ENCODE measurements around the gene CYTH2. TPM values are rescaled to one million over a fixed set of nuclear protein-coding genes. Genes with fewer than 3 reads are reported as not detected.

CYTH2 gene
- total RNA-seq, 1 experiment from 2014 or later: 145 TPM

DNA sequence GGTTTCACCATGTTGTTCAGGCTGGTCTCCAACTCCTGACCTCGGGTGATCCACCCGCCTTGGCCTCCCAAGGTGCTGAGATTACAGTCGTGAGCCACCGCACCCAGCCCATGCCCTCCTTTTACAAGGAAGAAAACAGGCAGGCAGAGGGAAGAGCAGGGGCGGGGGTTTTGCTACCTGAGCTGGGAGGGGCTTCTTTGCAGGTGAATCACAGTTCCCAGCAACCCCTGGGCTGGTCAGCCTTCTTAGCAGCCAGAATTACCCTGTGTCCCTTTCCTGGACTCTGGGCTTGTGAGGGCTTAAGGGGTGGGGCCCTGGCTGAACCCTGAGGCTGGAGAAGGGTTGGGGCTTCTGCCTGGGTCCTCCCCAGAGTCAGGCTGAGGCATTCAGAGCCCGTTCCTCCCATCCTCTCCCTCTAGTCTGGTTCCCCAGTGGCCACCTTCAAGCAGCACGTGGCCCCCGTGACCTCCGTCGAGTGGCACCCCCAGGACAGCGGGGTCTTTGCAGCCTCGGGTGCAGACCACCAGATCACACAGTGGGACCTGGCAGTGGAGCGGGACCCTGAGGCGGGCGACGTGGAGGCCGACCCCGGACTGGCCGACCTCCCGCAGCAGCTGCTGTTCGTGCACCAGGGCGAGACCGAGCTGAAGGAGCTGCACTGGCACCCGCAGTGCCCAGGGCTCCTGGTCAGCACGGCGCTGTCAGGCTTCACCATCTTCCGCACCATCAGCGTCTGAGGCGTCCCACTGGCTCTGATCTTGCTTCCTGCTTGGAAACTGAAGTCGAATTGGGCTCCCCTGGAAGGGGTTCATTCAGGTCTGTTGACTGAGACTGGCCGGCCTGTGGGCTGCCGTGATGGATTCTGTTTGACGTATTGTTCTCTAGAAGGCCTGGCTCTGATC lies 16.6 kb upstream of the CYTH2 start:
- DNase-seq (ENCODE audit: low spot score): no peak

DNA sequence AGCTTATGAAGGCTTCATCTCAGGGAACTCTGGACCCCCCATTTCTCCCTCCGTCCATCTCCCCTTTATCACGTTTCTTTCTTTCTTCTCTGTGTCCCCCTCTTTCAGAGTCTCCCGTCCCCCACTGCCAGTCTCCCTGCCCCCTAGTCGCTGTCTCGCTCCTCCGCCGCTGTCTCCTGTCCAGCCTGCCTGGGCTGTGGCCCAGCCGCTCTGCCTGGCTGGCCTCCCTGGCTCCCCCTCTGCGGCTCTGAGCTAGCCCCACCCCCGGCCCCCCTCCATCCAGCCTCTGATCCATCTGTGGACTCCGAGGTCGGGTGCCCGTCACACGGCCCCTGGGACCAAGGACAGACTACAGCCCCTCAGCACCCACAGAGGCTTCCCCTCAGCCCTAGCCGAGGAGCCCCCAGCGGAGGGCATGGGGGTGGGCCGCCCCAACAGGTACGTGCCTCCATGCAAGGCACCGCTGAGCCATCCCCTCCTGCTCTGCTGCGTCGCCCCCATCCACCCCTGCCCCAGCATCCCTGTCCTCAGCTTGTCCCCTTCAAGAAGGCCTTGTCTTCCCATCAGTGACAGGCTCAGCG lies 14.9 kb upstream of the CYTH2 start:
- DNase-seq (ENCODE audit: low spot score): no peak

DNA sequence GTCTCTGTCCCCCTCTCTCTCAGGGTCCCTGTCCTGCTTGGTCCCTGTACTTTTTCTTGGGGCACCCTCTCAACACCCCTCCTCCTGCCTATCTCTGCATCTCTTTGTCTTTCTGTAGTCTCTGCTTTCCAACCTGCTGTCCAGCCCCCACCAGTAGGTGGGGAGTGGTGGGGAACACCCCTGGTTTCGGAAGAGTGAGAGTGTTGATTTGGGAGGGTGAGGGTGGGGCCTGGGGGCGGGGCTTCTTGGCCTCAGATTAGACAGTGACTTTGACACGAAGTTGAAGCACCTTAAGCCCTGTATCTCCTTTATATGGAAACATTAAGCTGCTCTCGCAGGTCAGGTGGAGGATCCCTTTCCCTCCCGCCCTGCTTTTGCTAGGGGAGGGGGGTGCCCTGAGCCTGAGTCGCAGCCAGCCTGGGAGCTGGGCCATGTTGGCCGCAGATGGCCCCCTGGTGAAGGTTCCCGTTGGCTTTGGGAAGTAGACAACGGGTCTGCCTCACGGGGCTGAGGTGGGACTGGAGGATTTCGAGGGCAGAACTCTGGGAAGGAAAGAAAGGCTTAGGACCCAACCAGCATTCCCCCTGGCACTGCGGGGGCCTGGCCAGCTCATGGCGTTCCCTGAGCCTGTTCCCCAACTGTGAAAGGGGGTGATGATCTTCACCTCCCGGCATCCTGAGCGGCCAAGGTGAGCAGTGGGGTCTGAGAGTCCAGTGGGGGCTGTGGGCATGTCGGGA lies 13.8 kb upstream of the CYTH2 start, which contains the start of gene KCNJ14:
TSS of gene KCNJ14 (plus strand) at position 404 of the 737 bp plus-strand sequence. CDS start 6,151 bp downstream, outside the sequence.
- no peak for DNase-seq (ENCODE audit: low spot score)

DNA sequence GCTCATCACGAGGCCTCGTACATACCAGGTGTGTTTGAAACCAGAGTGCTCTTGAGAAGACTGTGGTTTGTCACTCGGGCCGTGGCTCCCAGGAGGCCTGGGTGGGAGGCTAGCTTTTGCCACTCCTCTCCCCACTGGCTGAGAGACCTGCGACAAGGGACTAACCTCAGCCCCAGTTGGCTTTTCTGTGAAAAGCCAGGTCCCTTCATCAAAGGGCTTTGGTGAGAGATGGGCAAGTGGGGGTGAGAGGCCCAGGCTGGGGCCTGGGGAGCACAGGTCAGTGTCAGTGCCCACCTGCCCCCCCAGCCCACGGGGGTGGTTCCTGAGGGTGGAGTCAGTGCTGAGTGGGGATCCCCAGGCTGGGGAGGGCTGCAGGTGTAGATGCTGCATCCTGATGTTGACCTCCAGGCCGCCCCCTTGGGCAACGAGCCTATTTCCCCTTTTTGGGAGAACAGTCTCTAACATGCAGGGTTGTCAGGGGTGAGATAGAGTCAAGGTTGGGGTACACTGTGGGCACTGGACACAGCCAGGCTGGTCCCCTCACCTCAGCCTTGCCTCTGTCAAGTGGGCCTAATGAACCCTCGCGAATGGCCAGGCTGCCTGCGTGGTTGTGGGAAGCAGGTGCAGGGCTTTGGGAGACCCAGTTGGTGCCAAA lies 13.1 kb upstream of the CYTH2 start:
- DNase-seq (ENCODE audit: low spot score): no peak

DNA sequence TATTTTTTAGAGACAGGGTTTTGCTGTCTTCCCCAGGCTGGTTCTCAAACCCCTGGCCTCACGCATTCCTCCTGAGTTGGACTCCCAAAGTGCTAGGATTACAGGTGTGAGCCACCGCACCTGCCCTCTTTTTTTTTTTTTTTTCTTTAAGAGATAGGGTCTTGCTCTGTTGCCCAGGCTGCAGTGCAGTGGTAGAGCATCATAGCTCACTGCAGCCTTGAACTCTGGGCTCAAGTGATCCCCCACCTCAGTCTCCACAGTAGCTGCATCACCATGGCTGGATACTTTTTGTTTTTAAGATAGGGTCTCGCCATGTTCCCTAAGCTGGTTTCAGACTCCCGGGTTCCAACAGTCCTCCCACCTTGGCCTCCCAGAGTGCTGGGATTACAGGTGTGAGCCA lies 12.3 kb upstream of the CYTH2 start:
- DNase-seq (ENCODE audit: low spot score): no peak

DNA sequence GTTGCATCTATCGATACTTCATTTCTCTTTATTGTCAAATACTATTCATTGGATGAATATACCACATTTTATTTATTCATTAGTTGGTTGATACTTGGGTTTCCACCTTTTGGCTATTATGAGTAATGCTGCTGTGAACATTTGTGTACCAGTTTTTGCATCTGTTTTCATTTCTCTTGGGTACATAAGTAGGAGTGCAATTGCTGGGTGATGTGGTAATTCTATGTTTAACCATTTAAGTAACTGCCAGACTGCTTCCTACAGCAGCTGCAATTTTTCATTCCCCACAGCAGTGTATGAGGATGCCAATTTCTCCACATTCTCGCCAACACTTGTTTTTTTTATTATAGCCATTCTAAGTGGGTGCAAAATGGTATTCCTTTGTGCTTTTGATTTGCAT lies 11.2 kb upstream of the CYTH2 start:
- no peak for DNase-seq (ENCODE audit: low spot score)

DNA sequence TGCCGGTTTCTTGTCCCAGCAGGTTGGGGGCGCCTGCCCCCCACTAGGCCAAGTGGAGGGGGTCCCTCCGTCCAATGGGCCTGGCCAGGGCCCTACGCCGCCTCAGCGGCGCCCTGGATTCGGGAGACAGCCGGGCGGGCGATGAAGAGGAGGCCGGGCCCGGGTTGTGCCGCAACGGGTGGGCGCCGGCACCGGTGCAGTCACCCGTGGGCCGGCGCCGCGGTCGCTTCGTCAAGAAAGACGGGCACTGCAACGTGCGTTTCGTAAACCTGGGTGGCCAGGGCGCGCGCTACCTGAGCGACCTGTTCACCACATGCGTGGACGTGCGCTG lies 7.6 kb upstream of the CYTH2 start:
- no peak for DNase-seq (ENCODE audit: low spot score)

DNA sequence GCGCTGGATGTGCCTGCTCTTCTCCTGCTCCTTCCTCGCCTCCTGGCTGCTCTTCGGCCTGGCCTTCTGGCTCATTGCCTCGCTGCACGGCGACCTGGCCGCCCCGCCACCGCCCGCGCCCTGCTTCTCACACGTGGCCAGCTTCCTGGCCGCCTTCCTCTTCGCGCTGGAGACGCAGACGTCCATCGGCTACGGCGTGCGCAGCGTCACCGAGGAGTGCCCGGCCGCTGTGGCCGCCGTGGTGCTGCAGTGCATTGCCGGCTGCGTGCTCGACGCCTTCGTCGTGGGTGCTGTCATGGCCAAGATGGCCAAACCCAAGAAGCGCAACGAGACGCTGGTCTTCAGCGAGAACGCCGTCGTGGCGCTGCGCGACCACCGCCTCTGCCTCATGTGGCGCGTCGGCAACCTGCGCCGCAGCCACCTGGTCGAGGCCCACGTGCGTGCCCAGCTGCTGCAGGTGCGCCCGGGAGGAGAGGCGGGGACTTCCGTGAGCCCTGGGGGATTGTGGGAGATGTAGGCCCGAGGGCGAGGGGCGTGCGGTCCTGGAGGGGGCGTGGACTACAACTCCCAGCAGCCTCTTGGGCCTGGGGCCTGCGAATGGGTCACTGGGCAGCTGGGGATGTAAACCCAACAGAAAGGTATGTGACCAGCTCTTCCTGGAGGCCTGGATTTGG lies 7.0 kb upstream of the CYTH2 start:
- no peak for DNase-seq (ENCODE audit: low spot score)

DNA sequence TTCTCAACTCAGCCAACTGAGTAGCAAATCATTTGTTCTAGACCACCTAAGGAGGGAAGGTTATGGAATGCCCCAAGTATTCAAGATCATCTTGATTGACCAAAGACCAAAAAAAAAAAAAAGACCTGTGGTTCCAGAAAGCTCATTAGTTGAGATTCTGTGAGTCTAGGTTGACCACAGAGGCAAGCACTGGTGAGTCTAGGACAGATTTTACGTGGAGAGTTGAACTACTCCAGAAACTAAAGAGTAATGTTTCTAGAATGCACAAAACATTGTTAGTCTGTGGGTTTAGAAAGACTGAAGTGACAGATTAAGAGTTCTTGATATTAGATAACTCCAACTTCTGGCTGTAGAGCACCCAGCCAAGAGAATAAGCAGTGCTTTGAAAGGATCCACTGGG lies 4.0 kb upstream of the CYTH2 start:
- no peak for DNase-seq (ENCODE audit: low spot score)

DNA sequence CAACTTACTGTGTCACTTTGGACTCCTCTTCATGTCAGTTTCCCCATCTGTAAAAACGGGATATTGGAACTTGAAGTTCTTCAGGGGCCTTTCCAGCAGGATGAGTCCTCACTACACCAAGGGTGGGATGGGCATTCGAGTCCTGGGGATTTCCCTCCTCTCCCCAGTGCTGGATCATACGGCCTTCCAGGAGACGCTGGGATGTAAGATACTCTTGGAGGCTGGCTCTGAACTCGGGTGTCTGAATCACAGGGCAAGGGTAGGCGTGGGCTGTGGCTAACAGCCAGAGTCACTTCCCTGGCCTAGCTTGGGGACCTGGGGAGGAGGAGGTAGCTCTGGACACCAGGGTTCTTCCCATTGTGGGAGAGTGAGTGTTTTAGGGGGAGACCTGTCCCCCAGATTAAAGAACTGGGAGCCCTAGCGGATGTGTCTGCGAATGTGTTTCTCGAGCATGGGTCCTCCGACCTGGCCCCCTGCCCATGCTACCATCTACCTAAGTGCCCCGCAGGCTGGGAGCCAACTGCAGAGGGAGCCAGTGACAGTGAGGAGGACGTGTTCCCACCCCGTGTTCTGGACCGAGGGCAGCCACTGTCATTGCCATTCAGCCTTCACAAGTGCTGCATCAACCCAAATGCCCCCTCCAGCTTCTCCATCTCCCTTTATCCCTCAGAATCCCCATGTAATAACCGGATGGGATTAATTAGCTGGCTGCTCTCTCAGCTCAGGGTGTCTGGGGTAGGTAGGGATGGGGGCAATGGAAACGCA lies 2.4 kb upstream of the CYTH2 start:
- no peak for DNase-seq (ENCODE audit: low spot score)

DNA sequence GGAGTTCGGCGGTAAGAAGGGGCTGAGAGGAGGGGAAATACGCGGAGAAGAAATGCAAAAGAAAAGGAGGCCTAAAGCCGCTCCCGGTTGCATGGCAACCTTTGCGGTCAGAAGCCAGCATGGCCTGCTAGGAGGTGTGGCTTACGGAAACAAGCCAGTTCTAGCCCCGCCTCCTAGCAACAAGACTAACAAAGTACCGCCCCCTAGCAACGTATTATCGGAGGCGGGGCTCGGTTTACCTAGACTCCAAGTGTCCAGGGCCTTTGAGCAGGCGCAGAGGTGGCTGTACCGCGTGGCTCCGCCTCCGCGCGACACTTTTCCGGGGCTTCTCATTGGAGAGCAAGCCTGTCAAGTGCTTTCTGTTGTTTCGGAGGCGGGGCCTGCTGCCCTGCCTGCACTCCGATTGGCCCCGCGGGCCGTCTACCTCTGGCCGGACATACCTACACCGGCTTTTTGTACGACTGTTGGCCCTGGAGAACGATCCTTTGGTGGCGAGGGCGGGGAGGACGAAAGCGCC lies 339 bp upstream of the CYTH2 start:
- DNase-seq (ENCODE audit: low spot score): peak; percentile 100

DNA sequence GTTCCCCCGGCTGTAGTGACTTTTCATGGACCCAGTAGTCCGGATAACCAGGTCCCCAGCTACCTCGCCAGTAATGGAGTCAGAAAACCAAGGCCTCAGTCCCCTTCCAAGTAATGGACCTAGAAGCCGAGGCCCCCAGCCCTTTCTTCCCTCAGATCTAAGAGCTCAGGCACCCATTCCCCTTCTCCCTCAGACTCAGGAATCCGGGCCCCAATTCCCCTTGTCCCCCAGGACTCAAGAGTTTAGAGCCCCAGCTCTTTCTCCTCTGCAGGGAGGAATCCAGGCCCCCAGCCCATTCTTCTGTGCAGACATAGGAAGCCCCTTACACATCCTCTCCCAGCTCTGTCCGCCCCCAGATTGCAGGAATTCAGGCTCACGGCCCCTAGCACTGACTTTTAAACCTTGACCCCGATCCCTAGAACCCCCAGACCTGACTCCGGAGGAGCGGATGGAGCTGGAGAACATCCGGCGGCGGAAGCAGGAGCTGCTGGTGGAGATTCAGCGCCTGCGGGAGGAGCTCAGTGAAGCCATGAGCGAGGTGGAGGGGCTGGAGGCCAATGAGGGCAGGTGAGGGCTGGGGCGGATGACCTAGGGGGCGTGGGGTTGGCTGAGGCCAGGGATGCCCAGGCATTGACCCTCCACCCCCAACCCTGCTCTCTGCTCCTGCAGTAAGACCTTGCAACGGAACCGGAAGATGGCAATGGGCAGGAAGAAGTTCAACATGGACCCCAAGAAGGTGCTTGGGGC lies 938 bp downstream of the CYTH2 start:
- DNase-seq (ENCODE audit: low spot score): no peak

DNA sequence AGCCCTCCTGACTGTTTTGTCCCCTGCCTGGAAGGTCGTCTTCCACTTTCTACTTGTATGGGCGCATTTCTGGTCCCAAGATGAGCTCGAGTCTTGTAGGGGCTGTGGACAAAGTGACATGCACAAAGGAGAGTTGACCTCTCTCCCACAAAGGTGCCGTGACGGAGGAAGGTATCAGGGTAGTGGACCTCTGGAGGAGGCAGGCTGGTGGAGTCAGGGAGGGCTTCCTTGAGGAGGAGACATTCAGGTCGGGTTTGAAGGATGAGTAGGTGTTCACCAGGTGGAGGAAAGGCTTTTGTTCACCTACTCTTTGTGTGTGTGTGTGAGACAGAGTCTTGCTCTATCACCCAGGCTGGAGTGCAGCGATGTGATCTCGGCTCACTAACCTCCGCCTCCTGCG lies 1.7 kb downstream of the CYTH2 start:
- no peak for DNase-seq (ENCODE audit: low spot score)

DNA sequence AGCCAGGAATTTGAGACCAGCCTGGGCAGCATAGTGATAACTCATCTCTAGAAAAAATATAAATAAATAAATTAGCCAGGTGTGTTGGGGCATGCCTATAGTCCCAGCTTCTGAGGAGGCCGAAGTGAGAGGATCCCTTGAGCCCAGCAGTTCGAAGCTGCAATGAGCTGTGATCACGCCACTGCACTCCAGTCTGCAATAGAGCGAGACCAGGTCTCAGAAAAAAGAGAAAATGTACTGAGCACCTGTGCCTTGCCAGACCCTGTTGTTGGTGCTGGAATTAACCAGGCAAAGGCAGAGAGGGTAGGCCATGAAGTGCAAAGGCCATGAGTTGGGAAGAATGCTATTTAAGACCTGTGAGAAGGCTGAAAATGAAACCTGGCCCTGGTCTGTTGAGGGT lies 2.7 kb downstream of the CYTH2 start:
- no peak for DNase-seq (ENCODE audit: low spot score)

DNA sequence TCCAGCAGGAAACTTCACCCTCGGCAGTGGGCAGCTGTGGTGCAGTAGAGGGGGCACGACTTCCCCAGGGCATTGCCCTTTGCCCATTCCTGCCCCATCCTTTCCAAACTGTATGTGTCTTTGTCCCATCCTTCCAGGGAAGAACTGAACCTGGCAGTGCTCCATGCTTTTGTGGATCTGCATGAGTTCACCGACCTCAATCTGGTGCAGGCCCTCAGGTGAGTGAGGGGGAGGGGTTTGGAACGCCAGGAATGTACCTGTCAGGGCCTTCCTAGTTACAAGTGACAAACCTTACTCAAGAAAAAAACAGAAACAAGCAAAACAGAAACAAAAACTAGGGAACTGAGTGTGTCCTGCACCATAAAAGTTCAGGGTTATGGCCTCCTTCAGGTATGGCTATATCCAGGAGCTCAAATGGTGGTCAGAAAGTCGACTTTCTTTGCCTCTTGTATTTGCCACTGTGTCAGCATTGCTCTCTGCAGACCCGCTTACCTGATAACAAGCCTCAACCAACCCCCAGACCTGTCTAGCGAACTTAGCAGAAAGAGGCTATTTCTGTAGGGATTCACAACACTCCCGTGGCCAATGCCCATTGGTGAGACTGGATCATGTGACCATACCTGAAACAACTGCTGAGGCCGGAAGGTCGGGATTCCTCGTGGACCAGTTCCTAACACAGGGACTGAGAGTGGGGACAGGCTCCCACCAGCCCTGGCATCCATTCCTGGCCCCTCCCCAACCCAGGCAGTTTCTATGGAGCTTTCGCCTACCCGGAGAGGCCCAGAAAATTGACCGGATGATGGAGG lies 4.2 kb downstream of the CYTH2 start:
- no peak for DNase-seq (ENCODE audit: low spot score)

DNA sequence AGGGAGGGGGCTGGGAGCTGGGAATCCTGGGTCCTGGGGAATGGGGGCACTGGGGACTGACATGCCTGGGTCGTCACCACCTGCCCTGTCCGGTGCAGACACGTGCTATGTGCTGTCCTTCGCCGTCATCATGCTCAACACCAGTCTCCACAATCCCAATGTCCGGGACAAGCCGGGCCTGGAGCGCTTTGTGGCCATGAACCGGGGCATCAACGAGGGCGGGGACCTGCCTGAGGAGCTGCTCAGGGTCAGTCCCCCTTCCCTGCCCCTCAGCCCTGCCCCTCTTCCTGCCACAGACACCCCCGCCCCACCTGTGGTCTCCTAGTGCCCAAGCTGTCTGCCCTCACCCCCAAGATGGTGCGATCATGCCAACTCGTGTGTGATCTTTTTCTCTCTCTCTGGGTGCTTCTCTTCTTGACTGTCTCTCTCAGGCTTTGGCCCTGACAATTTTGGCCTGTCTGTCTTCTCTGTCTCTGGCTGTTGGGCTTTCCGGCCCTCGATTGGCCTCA lies 5.0 kb downstream of the CYTH2 start:
- no peak for DNase-seq (ENCODE audit: low spot score)

DNA sequence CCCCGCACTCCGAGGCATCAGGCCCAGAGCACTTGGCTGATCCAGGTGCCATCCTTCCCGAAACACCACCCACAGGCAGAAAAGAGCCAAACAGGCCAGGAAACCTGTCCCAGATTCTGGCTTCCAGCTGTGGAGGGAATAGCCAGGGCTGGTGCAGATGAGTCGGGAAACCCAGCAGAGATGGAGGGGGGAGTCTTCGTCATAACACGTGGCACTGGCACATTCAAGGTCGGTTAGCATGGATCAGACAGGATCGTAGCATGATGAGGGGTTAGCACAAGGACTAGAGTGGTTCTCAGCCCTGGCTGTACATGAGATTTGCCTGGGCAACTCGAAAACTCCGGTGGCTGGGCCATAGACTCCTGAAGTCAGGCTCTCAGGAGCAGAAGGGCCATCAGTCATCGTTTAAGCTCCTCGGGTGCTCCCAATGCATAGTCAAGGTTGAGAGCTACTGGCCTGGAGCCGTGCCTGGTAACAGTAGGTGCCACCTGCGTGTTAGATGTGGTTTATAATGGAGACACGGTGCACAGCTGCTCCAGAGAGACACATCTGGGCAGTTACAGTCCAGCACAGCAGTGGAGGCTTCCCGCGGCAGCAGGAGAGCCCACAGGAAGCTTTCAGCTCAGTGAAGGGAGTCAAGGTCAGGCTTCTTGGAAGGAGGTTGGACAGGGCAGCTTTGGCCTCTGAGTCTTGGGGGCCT lies 6.3 kb downstream of the CYTH2 start:
- no peak for DNase-seq (ENCODE audit: low spot score)

DNA sequence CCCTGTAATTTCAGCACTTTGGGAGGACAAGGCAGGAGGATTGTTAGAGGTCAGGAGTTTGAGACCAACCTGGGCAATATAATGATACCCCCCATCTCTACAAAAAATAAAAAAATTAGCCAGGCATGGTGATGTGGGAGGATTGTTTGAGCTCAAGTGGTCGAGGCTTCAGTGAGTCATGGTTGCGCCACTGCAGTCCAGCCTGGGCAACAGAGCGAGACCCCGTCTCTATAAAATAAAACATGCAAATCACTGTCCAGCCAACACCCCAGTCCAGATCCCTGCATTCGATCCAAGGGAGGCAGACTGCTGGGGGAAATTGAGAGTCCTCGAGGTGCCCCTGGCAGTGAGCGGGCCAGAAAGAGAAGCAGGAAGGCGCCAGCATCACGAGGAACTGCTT lies 7.0 kb downstream of the CYTH2 start:
- DNase-seq (ENCODE audit: low spot score): no peak

Data from HT-29 (cell line).